Measurements from ENCODE around the gene SORCS2. TPM values are rescaled to one million over a fixed set of nuclear protein-coding genes. Genes with fewer than 3 reads are reported as not detected.

Gene SORCS2
- total and polyA plus RNA-seq, 2 donors (not counting 1 experiment from before 2014, with no cell fraction given): not detected

GRCh38 chr4:7676398-7676922, 484.1 kb downstream of the SORCS2 start:
- no peaks in the 10 kb centered on the region for H3K27me3 Mint-ChIP-seq
- Histone ChIP-seq H2AFZ (ENCODE audit: insufficient read depth, low read depth, low read length, poor library complexity, severe bottlenecking) (no peak overlapping the region), H4K20me1 (ENCODE audit: control insufficient read depth, insufficient read depth, low read length, poor library complexity, severe bottlenecking) (no peaks in the 10 kb centered on the region), H3K27me3 (replicated peaks in 1 of 4; ENCODE audit: control extremely low read depth in 1 of 4, control insufficient read depth in 3 of 4, insufficient read depth in 4 of 4, low read length in 3 of 4) (no peaks in the 10 kb centered on the region), H3K27ac (ENCODE audit: low read length in 2 of 2) (no peak overlapping the region), H3K9ac (ENCODE audit: low read length) (no peak overlapping the region), H3K4me2 (replicated peaks; ENCODE audit: low read depth, low read length, poor library complexity, severe bottlenecking) (no peak overlapping the region), H3K4me1 (ENCODE audit: control insufficient read depth in 2 of 2, insufficient read depth in 2 of 2, low read length in 2 of 2) (no peaks in the 10 kb centered on the region), H3K9me3 (ENCODE audit: control extremely low read depth in 1 of 3, control insufficient read depth in 2 of 3, insufficient read depth in 1 of 3, low read length in 2 of 3) (peaks cover 0 to 20% (median 0%) of the 10 kb centered on the region in 3 donors), H3K36me3 (replicated peaks in 1 of 2; ENCODE audit: control extremely low read depth in 1 of 2, control insufficient read depth in 1 of 2, extremely low read depth in 1 of 2, insufficient read depth in 2 of 2, low read length in 1 of 2) (no peaks in the 10 kb centered on the region), H3K79me2 (ENCODE audit: control insufficient read depth, insufficient read depth, low read length) (no peaks in the 10 kb centered on the region), H3K4me3 (ENCODE audit: control extremely low read depth in 1 of 5, extremely low read depth in 1 of 5, insufficient read depth in 1 of 5, low read depth in 2 of 5, low read length in 4 of 5) (no peak overlapping the region)
- CTCF ChIA-PET: no interaction called here
- no peak overlapping the region for H3K27ac Mint-ChIP-seq
- no peak overlapping the region for H3K4me3 Mint-ChIP-seq
- 66% methylated on average over 4 of the region's 4 CpGs for WGBS (ENCODE audit: insufficient coverage)
- intact Hi-C loops (cut with micrococcal nuclease): no loop called here
- DNase-seq: no peak
- H3K9me3 Mint-ChIP-seq (ENCODE audit: insufficient read depth): no peaks in the 10 kb centered on the region
- POLR2A ChIA-PET: no interaction called here
- ATAC-seq (ENCODE audit: low read depth): no peak
- TF ChIP-seq EZH2 (IDR thresholded peaks at IDR 0.05; ENCODE audit: borderline replicate concordance, insufficient read depth, low read depth, low read length, poor library complexity, severe bottlenecking) (no peak), CTCF (IDR thresholded peaks at IDR 0.05) (no peak)
- H3K4me1 Mint-ChIP-seq: no peaks in the 10 kb centered on the region

GRCh38 chr4:7677086-7677485, 484.7 kb downstream of the SORCS2 start:
- ChIA-PET POLR2A (no interaction called here), CTCF (no interaction called here)
- no peaks in the 10 kb centered on the region for H3K27me3 Mint-ChIP-seq
- H3K4me3 Mint-ChIP-seq: no peak overlapping the region
- H3K79me2 ChIP-seq (ENCODE audit: control insufficient read depth, insufficient read depth, low read length): no peaks in the 10 kb centered on the region
- no peak overlapping the region for H3K9ac ChIP-seq (ENCODE audit: low read length)
- DNase-seq (no peak), ATAC-seq (ENCODE audit: low read depth) (no peak)
- 84% methylated on average over 15 of the region's 15 CpGs for WGBS (ENCODE audit: insufficient coverage)
- no peaks in the 10 kb centered on the region for H4K20me1 ChIP-seq (ENCODE audit: control insufficient read depth, insufficient read depth, low read length, poor library complexity, severe bottlenecking)
- no peak overlapping the region for H3K27ac Mint-ChIP-seq
- H3K27ac ChIP-seq (ENCODE audit: low read length in 2 of 2): no peak overlapping the region
- H3K36me3 ChIP-seq (replicated peaks in 1 of 2; ENCODE audit: control extremely low read depth in 1 of 2, control insufficient read depth in 1 of 2, extremely low read depth in 1 of 2, insufficient read depth in 2 of 2, low read length in 1 of 2): no peaks in the 10 kb centered on the region
- TF ChIP-seq EZH2 (IDR thresholded peaks at IDR 0.05; ENCODE audit: borderline replicate concordance, insufficient read depth, low read depth, low read length, poor library complexity, severe bottlenecking): no peak
- TF ChIP-seq CTCF (IDR thresholded peaks at IDR 0.05): no peak
- H3K27me3 ChIP-seq (replicated peaks in 1 of 4; ENCODE audit: control extremely low read depth in 1 of 4, control insufficient read depth in 3 of 4, insufficient read depth in 4 of 4, low read length in 3 of 4): no peaks in the 10 kb centered on the region
- no peak overlapping the region for H2AFZ ChIP-seq (ENCODE audit: insufficient read depth, low read depth, low read length, poor library complexity, severe bottlenecking)
- peaks cover 0 to 20% (median 0%) of the 10 kb centered on the region in 3 donors for H3K9me3 ChIP-seq (ENCODE audit: control extremely low read depth in 1 of 3, control insufficient read depth in 2 of 3, insufficient read depth in 1 of 3, low read length in 2 of 3)
- H3K4me2 ChIP-seq (replicated peaks; ENCODE audit: low read depth, low read length, poor library complexity, severe bottlenecking): no peak overlapping the region
- intact Hi-C loops (cut with micrococcal nuclease): no loop called here
- H3K9me3 Mint-ChIP-seq (ENCODE audit: insufficient read depth): no peaks in the 10 kb centered on the region
- no peaks in the 10 kb centered on the region for H3K4me1 Mint-ChIP-seq
- no peak overlapping the region for H3K4me3 ChIP-seq (ENCODE audit: control extremely low read depth in 1 of 5, extremely low read depth in 1 of 5, insufficient read depth in 1 of 5, low read depth in 2 of 5, low read length in 4 of 5)
- H3K4me1 ChIP-seq (ENCODE audit: control insufficient read depth in 2 of 2, insufficient read depth in 2 of 2, low read length in 2 of 2): no peaks in the 10 kb centered on the region
